Heart left ventricle (tissue), 16 donors: ENCODE data around the gene F12. TPM values are rescaled to one million over a fixed set of nuclear protein-coding genes. Genes with fewer than 3 reads are reported as not detected.

ENCODE experiments used
- ATAC-seq, 4 donors: fragments of 200-7000 bp; cut with Tn5 transposase; one replicate each; pipeline ENCODE4 v1.9.1; 2020 to 2022; ENCODE audit warnings: moderate library complexity in 4 of 4, mild to moderate bottlenecking in 3 of 4, moderate number of reproducible peaks in 1 of 4
- DNase-seq, 5 donors: peaks; one replicate each; pipeline ENCODE4 v3.0.0-alpha.2; 2020
- H3K27ac ChIP-seq, 12 donors: fragments of 200-600 bp; sonication (generic) in 4 of 12; one replicate each; pipeline versions ENCODE4 v1.5.0 to v1.8.0; 2016 to 2022; ENCODE audit warnings: mild to moderate bottlenecking in 2 of 12
- H3K27me3 ChIP-seq, 9 donors: fragments of 200-600 bp; sonication (generic) in 2 of 9; one replicate each; pipeline versions ENCODE4 v1.5.1 to v1.8.0; 2016 to 2022; ENCODE audit warnings: mild to moderate bottlenecking in 3 of 9
- H3K36me3 ChIP-seq, 9 donors: fragments of 200-600 bp; sonication (generic) in 2 of 9; one replicate each; pipeline versions ENCODE4 v1.5.0 to v1.8.0; 2018 to 2022; ENCODE audit warnings: mild to moderate bottlenecking in 2 of 9
- H3K4me1 ChIP-seq, 12 donors: fragments of 200-600 bp; sonication (generic) in 4 of 12; one replicate each; pipeline versions ENCODE4 v1.5.0 to v1.8.0; 2016 to 2022; ENCODE audit warnings: mild to moderate bottlenecking in 3 of 12
- H3K4me3 ChIP-seq, 12 donors: fragments of 200-600 bp; sonication (generic) in 4 of 12; one replicate each; pipeline versions ENCODE4 v1.5.0 to v1.8.0; 2017 to 2022; ENCODE audit warnings: mild to moderate bottlenecking in 9 of 12, moderate library complexity in 4 of 12
- H3K9me3 ChIP-seq, 12 donors: fragments of 200-600 bp; sonication (generic) in 4 of 12; one replicate each; pipeline versions ENCODE4 v1.5.0 to v1.8.0; 2016 to 2022; ENCODE audit warnings: mild to moderate bottlenecking in 1 of 12
- CTCF ChIP-seq, 12 donors: fragments of 200-600 bp; sonication (generic) in 4 of 12; IDR thresholded peaks; one replicate each; pipeline versions ENCODE4 v1.5.0 to v1.8.0; 2018 to 2022; ENCODE audit warnings: antibody characterized with exemption in 12 of 12, mild to moderate bottlenecking in 5 of 12
- POLR2A ChIP-seq, 2 donors: fragments of 450-650 bp; IDR thresholded peaks; one replicate each; pipeline ENCODE4 v1.6.1; 2017; ENCODE audit warnings: antibody characterized with exemption in 2 of 2, mild to moderate bottlenecking in 2 of 2, moderate library complexity in 2 of 2
- WGBS, 4 donors: extraction: QIAGEN DNeasy Blood & Tissue Kit in 2 of 4; methylation state at CpG; one replicate each; pipeline versions ENCODE4 v1.1.5 to v1.1.7; 2013 to 2018; 5-methylcytosine and 5-hydroxymethylcytosine counted together
- intact Hi-C, 10 donors: fragments of 100-400 bp; cut with DNase I; formaldehyde crosslinking; loops; one replicate each; pipeline versions ENCODE4 v1.11.1 to v1.14.2; 2022
- polyA plus RNA-seq, 2 donors: library from polyadenylated mRNA; stranded (reverse); fragments of 200-250 nt; gene quantifications; one replicate each; pipeline ENCODE4 v1.2.3, GENCODE V29; 2013
- total RNA-seq, 9 donors: library from RNA; depleted of rRNA in 2 of 9; stranded (reverse); fragments of >200 nt in 2 of 9; fragmentation: NEBNext Ultra II Directional in 3 of 9; extraction: Animal tissue kit (Norgen Biotek cat#: 25700) in 3 of 9; gene quantifications; one replicate each; pipeline versions ENCODE4 v1.1.0 to v1.2.4, GENCODE V29; 2016 to 2023
- donor health status: ischemic (EF 13 %, LVEDD 7.1; RV severe dilation, severe dysfunction).
- donor health status: healthy with polysubstance abuse.
- donor health status: DM: no; HTN: yes; CAD: no.
- donor health status: DM: no; HTN: no; CAD: no.
- donor health status: ischemic (EF 25% LVEDD 6.9; RV normal size, moderate dysfunction).
- donor health status: ischemic (EF 25% LVEDD 5.7; RV mildly dilated, moderate dysfunction).
- donor health status: healthy.
- donor health status: DM: yes; HTN: yes; CAD: no.
- donor health status: ischemic (EF 35%, LVEDD 5.7; RV mildly dilated, moderate dysfunction).
- donor health status: nonischemic (EF 11% LVEDD 7.7; RV severe dilation, severe dysfunction).
- donor health status: DM: yes; HTN: yes; CAD: no.
- donor health status: PGD.
- donor health status: ischemic (EF 29% LVEDD 5.4; RV normal size, mild dysfunction).
- donor health status: nonischemic (EF 23%, LVEDD 6.1; RV moderate dilation, normal function).

Gene F12
- total and polyA plus RNA-seq, 11 donors = 0.29 to 0.56 TPM; not detected in 9

- peak overlapping the region in 2 of 12 donors; percentile 12 to 68 for H3K27ac ChIP-seq
- no peak overlapping the region for H3K4me3 ChIP-seq
- ATAC-seq = peak in 3 of 4 donors; percentile 41 to 46 (median 43)
- H3K27me3 ChIP-seq = peaks cover 0 to 26% (median 0%) of the 10 kb centered on the region in 9 donors
- intact Hi-C loops = loop anchor here in 9 of 10 donors (1.0 to 10.0 kb wide), 8 partner anchors 65 to 275 kb away; partner anchors contain the start of genes MXD3 (in 1 of the 9) and PDLIM7 (in 1 of the 9)
- no peaks in the 10 kb centered on the region for H3K36me3 ChIP-seq
- WGBS, 4 donors = 33 to 43% (median 40%) methylated on average over 21 of the region's 21 CpGs
- DNase-seq = no peak
- H3K4me1 ChIP-seq = peaks cover 0 to 25% (median 0%) of the 10 kb centered on the region in 12 donors
- H3K9me3 ChIP-seq = no peaks in the 10 kb centered on the region
- TF ChIP-seq CTCF (IDR thresholded peaks at IDR 0.05) (no peak), POLR2A (IDR thresholded peaks at IDR 0.05) (no peak)
Measured at GRCh38 chr5:177389241-177390169, 19.9 kb downstream of the F12 start.

GRCh38 chr5:177388521-177389052 is 20.8 kb downstream of the F12 start:
- Histone ChIP-seq H3K36me3 (no peaks in the 10 kb centered on the region), H3K27ac (peak overlapping the region in 1 of 12 donors; percentile 68), H3K4me3 (no peak overlapping the region), H3K4me1 (peaks cover 0 to 25% (median 0%) of the 10 kb centered on the region in 12 donors), H3K9me3 (no peaks in the 10 kb centered on the region), H3K27me3 (peaks cover 0 to 29% (median 0%) of the 10 kb centered on the region in 9 donors)
- DNase-seq = no peak
- 87 to 91% (median 90%) methylated on average over 10 of the region's 10 CpGs for WGBS, 4 donors
- intact Hi-C loops = loop anchor here in 2 of 10 donors (10.0 kb wide), 2 partner anchors 74 to 274 kb away; partner anchors contain the start of gene MXD3 (in 1 of the 2)
- ATAC-seq = no peak
- no peak for TF ChIP-seq POLR2A (IDR thresholded peaks at IDR 0.05)
- TF ChIP-seq CTCF (IDR thresholded peaks at IDR 0.05) = no peak

- no peak overlapping the region for H3K4me3 ChIP-seq
- H3K27me3 ChIP-seq = peaks cover 0 to 33% (median 0%) of the 10 kb centered on the region in 9 donors
- intact Hi-C loops = loop anchor here in 2 of 10 donors (10.0 kb wide), 2 partner anchors 73 to 273 kb away; partner anchors contain the start of gene MXD3 (in 1 of the 2)
- TF ChIP-seq POLR2A (IDR thresholded peaks at IDR 0.05) (no peak), CTCF (IDR thresholded peaks at IDR 0.05) (no peak)
- ATAC-seq (no peak), DNase-seq (no peak)
- no peak overlapping the region for H3K27ac ChIP-seq
- peaks cover 0 to 25% (median 0%) of the 10 kb centered on the region in 12 donors for H3K4me1 ChIP-seq
- WGBS, 4 donors = 83 to 91% (median 87%) methylated on average over 14 of the region's 14 CpGs
- no peaks in the 10 kb centered on the region for H3K36me3 ChIP-seq
- H3K9me3 ChIP-seq = no peaks in the 10 kb centered on the region
Measured at GRCh38 chr5:177387405-177387804, 22.0 kb downstream of the F12 start.

GRCh38 chr5:177386542-177386941 is 22.8 kb downstream of the F12 start:
- no peak for DNase-seq
- 86 to 91% (median 90%) methylated on average over 7 to 8 of the region's 8 CpGs for WGBS, 4 donors
- intact Hi-C loops = loop anchor here in 2 of 10 donors (10.0 kb wide), 2 partner anchors 72 to 272 kb away; partner anchors contain the start of gene MXD3 (in 1 of the 2)
- H3K27ac ChIP-seq = no peak overlapping the region
- TF ChIP-seq POLR2A (IDR thresholded peaks at IDR 0.05) (no peak), CTCF (IDR thresholded peaks at IDR 0.05) (no peak)
- peaks cover 0 to 35% (median 0%) of the 10 kb centered on the region in 9 donors for H3K27me3 ChIP-seq
- ATAC-seq = no peak
- H3K4me3 ChIP-seq = no peak overlapping the region
- no peaks in the 10 kb centered on the region for H3K36me3 ChIP-seq
- no peaks in the 10 kb centered on the region for H3K9me3 ChIP-seq
- H3K4me1 ChIP-seq = peaks cover 0 to 25% (median 0%) of the 10 kb centered on the region in 12 donors
